ENCODE data around the gene CMSS1.

The CMSS1 gene

DNA sequence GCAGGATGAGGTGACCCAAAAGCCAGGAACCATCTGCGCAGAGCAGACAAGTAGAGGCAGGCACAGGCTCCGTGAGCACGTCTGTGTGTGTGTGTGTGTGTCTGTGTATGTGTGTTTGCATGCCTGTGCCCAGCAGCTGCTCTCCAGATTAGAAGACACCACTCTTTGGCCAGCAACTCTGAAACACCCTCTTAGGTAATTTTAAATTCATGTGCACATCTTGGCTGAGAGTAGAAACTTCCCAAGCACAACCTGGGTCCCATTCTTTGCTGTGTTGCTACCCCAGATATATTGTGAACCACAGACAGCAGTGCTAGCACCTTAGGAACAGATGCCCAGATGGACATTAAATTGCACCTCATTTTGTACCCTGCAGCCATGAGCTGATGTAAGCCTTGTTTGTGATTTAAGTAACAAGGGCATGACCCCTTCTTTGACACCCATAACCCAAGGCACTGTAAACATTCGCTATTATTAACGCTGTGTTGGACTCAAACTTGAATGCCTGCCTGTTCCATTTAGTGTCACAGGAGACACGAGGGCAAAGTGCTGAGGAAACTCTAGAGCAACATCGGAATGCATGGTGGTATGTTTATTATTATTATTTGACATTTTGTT lies 296.9 kb downstream of the CMSS1 start, which contains the start of gene FILIP1L:
FILIP1L (minus strand) TSS at position 89 of the 618 bp plus-strand sequence.
- TF ChIP-seq YY1 (IDR thresholded peaks at IDR 0.05; ENCODE audit: insufficient read depth, insufficient read length) (no peak), ZNF274 (IDR thresholded peaks at IDR 0.05; ENCODE audit: low read depth, low read length) (no peak), SUZ12 (IDR thresholded peaks at IDR 0.05; ENCODE audit: extremely low read depth, insufficient read depth, insufficient read length) (no peak)
- DNase-seq (ENCODE audit: low read depth, low spot score), result no peak
- H3K9me3 ChIP-seq (ENCODE audit: insufficient read depth, low read length), result no peaks in the 10 kb centered on the region
- no peak within 1 kb of the TSS for H3K9ac ChIP-seq (ENCODE audit: insufficient read length, low read depth)
- H3K27me3 ChIP-seq (ENCODE audit: insufficient read depth, insufficient read length), result no peaks in the 10 kb centered on the region
- H3K4me3 ChIP-seq (ENCODE audit: insufficient read length, low read depth), result no peak within 1 kb of the TSS
- H3K36me3 ChIP-seq (ENCODE audit: insufficient read depth, insufficient read length, low read length), result no peaks in the 10 kb centered on the region
- H3K4me1 ChIP-seq (ENCODE audit: insufficient read depth, insufficient read length), result no peaks in the 10 kb centered on the region

DNA sequence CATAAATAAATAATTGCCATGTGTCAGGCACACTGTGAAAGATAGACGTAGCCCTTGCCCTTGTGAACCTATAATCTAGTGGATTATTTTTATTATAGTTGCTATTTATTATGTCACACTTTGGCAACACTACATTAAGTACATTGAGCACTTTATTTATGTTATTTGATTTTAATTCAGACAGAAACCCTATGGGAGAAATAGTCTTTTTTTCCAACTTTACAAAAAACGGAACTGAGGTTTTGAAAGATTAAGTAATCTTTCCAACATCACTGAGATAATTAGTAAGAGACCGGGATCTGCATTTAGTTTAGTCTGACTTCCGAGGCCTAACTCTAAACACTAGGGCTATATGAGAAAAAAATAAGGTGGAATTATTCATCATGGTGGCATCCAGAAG lies 299.4 kb downstream of the CMSS1 start:
- Histone ChIP-seq H3K4me3 (ENCODE audit: insufficient read length, low read depth) (no peak overlapping the region), H3K9ac (ENCODE audit: insufficient read length, low read depth) (no peak overlapping the region), H3K36me3 (ENCODE audit: insufficient read depth, insufficient read length, low read length) (no peaks in the 10 kb centered on the region), H3K9me3 (ENCODE audit: insufficient read depth, low read length) (no peaks in the 10 kb centered on the region), H3K4me1 (ENCODE audit: insufficient read depth, insufficient read length) (no peaks in the 10 kb centered on the region), H3K27me3 (ENCODE audit: insufficient read depth, insufficient read length) (no peaks in the 10 kb centered on the region)
- no peak for DNase-seq (ENCODE audit: low read depth, low spot score)
- no peak for TF ChIP-seq ZNF274 (IDR thresholded peaks at IDR 0.05; ENCODE audit: low read depth, low read length)
- no peak for TF ChIP-seq SUZ12 (IDR thresholded peaks at IDR 0.05; ENCODE audit: extremely low read depth, insufficient read depth, insufficient read length)
- TF ChIP-seq YY1 (IDR thresholded peaks at IDR 0.05; ENCODE audit: insufficient read depth, insufficient read length), result no peak

DNA sequence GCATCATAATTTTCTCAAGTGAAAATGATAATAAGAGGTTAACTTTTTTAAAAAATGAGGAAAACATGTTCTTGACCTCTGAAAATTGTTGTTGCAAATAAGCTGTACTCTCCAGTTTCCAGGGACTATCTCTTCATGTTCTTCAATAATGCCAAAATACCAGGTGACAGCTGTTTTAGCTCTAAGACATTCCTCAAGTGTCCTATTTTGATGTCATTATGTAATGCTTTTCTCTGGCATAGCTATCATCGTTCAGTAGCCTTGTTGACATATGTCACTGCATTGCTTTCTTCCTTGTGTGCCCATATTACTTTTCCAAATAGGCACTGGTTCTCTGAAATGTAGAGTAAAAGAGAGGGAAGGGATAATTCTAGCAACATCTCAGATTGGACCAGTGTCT lies 302.4 kb downstream of the CMSS1 start:
- H3K4me1 ChIP-seq (ENCODE audit: insufficient read depth, insufficient read length), result no peaks in the 10 kb centered on the region
- no peak overlapping the region for H3K9ac ChIP-seq (ENCODE audit: insufficient read length, low read depth)
- no peak for DNase-seq (ENCODE audit: low read depth, low spot score)
- TF ChIP-seq SUZ12 (IDR thresholded peaks at IDR 0.05; ENCODE audit: extremely low read depth, insufficient read depth, insufficient read length) (no peak), YY1 (IDR thresholded peaks at IDR 0.05; ENCODE audit: insufficient read depth, insufficient read length) (no peak), ZNF274 (IDR thresholded peaks at IDR 0.05; ENCODE audit: low read depth, low read length) (no peak)
- H3K4me3 ChIP-seq (ENCODE audit: insufficient read length, low read depth), result no peak overlapping the region
- no peaks in the 10 kb centered on the region for H3K36me3 ChIP-seq (ENCODE audit: insufficient read depth, insufficient read length, low read length)
- no peaks in the 10 kb centered on the region for H3K9me3 ChIP-seq (ENCODE audit: insufficient read depth, low read length)
- H3K27me3 ChIP-seq (ENCODE audit: insufficient read depth, insufficient read length), result no peaks in the 10 kb centered on the region

DNA sequence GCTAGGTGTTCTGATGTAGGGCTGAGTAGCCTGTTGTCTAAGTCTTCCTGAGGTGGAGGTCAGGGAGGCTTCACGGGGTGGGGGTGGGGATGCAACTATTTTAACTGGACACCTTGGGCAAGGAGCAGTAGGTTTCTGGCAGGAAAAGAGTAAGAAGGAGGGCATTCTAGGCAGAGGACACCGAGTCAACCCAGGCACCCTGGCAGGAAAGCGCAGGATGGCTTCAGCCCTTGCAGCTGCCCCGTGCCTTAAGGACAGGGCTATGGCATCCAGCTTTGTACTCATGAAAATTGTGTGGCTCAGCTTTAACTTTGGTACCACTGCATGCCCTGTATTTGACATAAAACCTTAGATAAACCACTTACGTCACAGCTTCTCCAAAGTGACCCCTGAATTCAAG lies 303.0 kb downstream of the CMSS1 start:
- no peak for TF ChIP-seq YY1 (IDR thresholded peaks at IDR 0.05; ENCODE audit: insufficient read depth, insufficient read length)
- no peak for TF ChIP-seq SUZ12 (IDR thresholded peaks at IDR 0.05; ENCODE audit: extremely low read depth, insufficient read depth, insufficient read length)
- no peak for TF ChIP-seq ZNF274 (IDR thresholded peaks at IDR 0.05; ENCODE audit: low read depth, low read length)
- Histone ChIP-seq H3K9me3 (ENCODE audit: insufficient read depth, low read length) (no peaks in the 10 kb centered on the region), H3K9ac (ENCODE audit: insufficient read length, low read depth) (no peak overlapping the region), H3K4me1 (ENCODE audit: insufficient read depth, insufficient read length) (no peaks in the 10 kb centered on the region), H3K27me3 (ENCODE audit: insufficient read depth, insufficient read length) (no peaks in the 10 kb centered on the region), H3K4me3 (ENCODE audit: insufficient read length, low read depth) (no peak overlapping the region), H3K36me3 (ENCODE audit: insufficient read depth, insufficient read length, low read length) (no peaks in the 10 kb centered on the region)
- DNase-seq (ENCODE audit: low read depth, low spot score), result no peak

DNA sequence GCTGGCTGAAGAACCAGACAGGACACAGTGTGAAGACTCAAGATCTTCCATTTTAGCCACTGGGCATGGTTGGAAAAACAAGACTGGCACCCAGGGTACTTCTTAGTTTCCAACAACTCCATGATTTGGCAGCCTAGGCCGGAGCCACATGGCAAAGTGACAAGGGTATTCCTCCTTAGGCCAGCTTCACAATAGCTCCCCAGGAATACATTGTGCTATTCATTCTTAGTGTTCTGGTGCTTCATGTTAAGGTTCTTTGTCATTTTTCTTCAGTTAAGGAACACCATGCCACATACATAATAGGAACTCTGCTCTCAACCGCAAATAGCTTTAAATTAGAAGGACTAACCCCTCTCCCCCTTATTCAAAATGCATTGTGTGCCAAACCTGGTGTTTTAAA lies 304.7 kb downstream of the CMSS1 start:
- H3K36me3 ChIP-seq (ENCODE audit: insufficient read depth, insufficient read length, low read length), result no peaks in the 10 kb centered on the region
- no peak overlapping the region for H3K9ac ChIP-seq (ENCODE audit: insufficient read length, low read depth)
- H3K9me3 ChIP-seq (ENCODE audit: insufficient read depth, low read length), result no peaks in the 10 kb centered on the region
- no peak for TF ChIP-seq ZNF274 (IDR thresholded peaks at IDR 0.05; ENCODE audit: low read depth, low read length)
- no peak for TF ChIP-seq YY1 (IDR thresholded peaks at IDR 0.05; ENCODE audit: insufficient read depth, insufficient read length)
- TF ChIP-seq SUZ12 (IDR thresholded peaks at IDR 0.05; ENCODE audit: extremely low read depth, insufficient read depth, insufficient read length), result no peak
- DNase-seq (ENCODE audit: low read depth, low spot score), result no peak
- H3K27me3 ChIP-seq (ENCODE audit: insufficient read depth, insufficient read length), result no peaks in the 10 kb centered on the region
- no peaks in the 10 kb centered on the region for H3K4me1 ChIP-seq (ENCODE audit: insufficient read depth, insufficient read length)
- no peak overlapping the region for H3K4me3 ChIP-seq (ENCODE audit: insufficient read length, low read depth)

DNA sequence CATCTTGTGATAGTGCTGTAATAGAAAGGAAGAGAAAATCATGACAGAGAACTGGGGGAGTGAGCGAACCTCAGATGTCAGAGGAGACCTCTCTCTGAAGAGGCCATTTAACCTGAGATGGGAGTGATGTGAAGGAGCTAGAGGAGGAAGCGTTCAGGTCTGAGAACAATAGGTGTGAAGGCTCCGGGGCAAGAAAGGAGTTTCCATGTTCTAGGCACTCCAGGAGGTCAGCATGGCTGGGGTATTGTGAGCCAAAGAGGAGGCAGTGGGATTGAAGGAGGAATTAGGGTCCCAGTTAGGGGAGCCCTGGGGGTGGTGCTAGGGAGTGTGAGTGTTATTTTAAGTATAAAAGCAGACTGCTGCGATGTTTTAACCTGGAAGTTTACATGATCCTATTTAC lies 305.4 kb downstream of the CMSS1 start:
- no peak for TF ChIP-seq SUZ12 (IDR thresholded peaks at IDR 0.05; ENCODE audit: extremely low read depth, insufficient read depth, insufficient read length)
- TF ChIP-seq ZNF274 (IDR thresholded peaks at IDR 0.05; ENCODE audit: low read depth, low read length), result no peak
- TF ChIP-seq YY1 (IDR thresholded peaks at IDR 0.05; ENCODE audit: insufficient read depth, insufficient read length), result no peak
- H3K4me1 ChIP-seq (ENCODE audit: insufficient read depth, insufficient read length), result no peaks in the 10 kb centered on the region
- H3K9me3 ChIP-seq (ENCODE audit: insufficient read depth, low read length), result no peaks in the 10 kb centered on the region
- no peaks in the 10 kb centered on the region for H3K36me3 ChIP-seq (ENCODE audit: insufficient read depth, insufficient read length, low read length)
- peak; percentile 9 for DNase-seq (ENCODE audit: low read depth, low spot score)
- H3K9ac ChIP-seq (ENCODE audit: insufficient read length, low read depth), result no peak overlapping the region
- no peaks in the 10 kb centered on the region for H3K27me3 ChIP-seq (ENCODE audit: insufficient read depth, insufficient read length)
- no peak overlapping the region for H3K4me3 ChIP-seq (ENCODE audit: insufficient read length, low read depth)

DNA sequence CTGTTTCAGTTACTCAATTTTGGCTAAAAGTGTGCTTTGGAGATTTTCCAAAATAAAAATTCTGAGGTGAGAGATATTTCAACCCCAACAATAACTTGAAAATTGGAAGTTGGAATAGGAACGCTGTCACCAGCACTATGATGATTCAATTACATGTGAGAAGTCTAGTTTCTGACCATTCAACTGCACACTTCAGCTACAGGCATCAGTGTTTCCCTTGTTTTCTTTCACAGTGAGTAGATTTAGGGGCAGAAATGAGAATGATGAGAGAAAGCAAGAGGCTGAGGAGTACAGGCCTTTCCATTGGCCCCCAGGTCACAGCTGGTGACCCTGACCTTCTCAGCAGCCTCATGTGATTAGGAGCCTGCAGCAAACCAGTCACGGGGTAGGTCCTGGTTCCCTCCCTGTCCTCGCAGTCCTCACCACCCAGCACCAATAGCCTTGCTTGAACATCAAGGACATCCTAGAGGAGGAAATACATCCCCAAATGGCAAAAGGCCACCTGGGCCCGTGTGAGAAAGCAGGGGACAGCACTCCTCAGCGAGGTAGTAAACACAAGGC lies 306.6 kb downstream of the CMSS1 start:
- TF ChIP-seq ZNF274 (IDR thresholded peaks at IDR 0.05; ENCODE audit: low read depth, low read length) (no peak), SUZ12 (IDR thresholded peaks at IDR 0.05; ENCODE audit: extremely low read depth, insufficient read depth, insufficient read length) (no peak), YY1 (IDR thresholded peaks at IDR 0.05; ENCODE audit: insufficient read depth, insufficient read length) (no peak)

More for the DNA sequence above, 306.6 kb downstream of the CMSS1 start:
- Histone ChIP-seq H3K36me3 (ENCODE audit: insufficient read depth, insufficient read length, low read length) (no peaks in the 10 kb centered on the region), H3K9me3 (ENCODE audit: insufficient read depth, low read length) (no peaks in the 10 kb centered on the region), H3K27me3 (ENCODE audit: insufficient read depth, insufficient read length) (no peaks in the 10 kb centered on the region), H3K4me1 (ENCODE audit: insufficient read depth, insufficient read length) (no peaks in the 10 kb centered on the region), H3K9ac (ENCODE audit: insufficient read length, low read depth) (no peak overlapping the region), H3K4me3 (ENCODE audit: insufficient read length, low read depth) (no peak overlapping the region)
- no peak for DNase-seq (ENCODE audit: low read depth, low spot score)
